ENCODE data around the gene MED16.
"Not testable (repeated sequence)": the region's sequence is repeated elsewhere in the genome, so short reads cannot be mapped to it uniquely, and the experiment has no call there.

The MED16 gene

DNA sequence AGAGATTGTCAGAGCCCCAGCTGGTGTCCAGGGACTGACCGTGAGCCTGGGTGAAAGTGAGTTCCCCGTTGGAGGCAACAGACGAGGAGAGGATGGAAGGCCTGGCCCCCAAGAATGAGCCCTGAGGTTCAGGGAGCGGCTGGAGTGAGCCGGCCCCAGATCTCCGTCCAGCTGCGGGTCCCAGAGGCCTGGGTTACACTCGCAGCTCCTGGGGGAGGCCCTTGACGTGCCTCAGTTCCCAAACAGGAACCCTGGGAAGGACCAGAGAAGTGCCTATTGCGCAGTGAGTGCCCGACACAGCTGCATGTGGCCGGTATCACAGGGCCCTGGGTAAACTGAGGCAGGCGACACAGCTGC is 42.0 kb downstream of the MED16 start:
- no peak for DNase-seq

DNA sequence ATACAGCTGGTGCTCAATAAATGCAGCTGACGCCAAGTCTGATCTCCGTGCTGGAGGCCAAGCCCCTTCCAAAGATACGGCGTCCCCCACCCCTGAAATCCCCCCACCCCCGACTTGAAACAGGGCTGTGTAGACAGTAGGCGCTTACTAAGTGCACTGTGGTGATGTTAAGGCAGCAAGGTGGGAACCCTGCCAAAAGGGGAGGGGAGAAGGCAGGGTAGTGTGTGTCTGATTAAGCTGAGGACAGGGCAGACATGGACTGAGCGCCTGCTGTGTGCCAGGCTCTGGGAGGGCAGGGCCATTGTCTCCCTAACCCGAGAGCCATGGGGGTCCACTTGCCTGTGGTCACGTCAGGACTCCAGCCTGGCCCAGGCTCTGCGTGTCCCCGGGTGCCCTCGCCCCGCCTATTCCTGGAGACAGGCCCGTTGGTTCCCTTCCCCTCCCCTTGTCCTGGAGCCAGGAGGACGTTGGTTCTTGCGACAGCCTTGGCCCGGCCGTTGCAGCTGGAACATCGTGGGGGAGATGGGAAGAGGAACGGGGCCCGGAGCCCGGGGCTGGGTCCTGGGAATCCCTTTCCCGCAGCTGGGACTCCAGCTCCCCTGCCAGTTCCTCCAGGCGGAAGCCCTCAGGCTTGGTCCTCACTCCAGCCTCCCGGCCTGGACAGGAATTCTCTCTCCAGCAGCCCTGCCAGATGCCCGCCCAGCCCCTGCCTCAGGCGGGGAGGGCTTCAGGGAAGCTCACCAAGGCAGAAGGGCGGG is 42.6 kb downstream of the MED16 start:
- DNase-seq, result no peak

DNA sequence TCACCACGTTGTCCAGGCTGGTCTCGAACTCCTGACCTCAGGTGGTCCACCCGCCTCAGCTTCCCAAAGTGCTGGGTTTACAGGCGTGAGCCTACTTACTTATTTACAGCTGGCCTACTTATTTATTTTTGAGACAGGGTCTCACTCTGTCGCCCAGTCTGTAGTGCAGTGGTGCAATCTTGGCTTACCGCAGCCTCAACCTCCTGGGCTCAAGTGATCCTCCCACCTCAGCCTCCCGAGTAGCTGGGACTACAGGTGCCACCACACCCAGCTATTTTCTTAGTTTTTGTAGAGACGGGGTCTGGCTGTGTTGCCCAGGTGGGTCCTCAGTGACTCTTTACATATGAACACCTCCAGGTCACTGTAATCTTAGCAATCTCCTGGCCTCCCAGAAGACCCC is 43.8 kb downstream of the MED16 start:
- DNase-seq, result not testable (repeated sequence)

DNA sequence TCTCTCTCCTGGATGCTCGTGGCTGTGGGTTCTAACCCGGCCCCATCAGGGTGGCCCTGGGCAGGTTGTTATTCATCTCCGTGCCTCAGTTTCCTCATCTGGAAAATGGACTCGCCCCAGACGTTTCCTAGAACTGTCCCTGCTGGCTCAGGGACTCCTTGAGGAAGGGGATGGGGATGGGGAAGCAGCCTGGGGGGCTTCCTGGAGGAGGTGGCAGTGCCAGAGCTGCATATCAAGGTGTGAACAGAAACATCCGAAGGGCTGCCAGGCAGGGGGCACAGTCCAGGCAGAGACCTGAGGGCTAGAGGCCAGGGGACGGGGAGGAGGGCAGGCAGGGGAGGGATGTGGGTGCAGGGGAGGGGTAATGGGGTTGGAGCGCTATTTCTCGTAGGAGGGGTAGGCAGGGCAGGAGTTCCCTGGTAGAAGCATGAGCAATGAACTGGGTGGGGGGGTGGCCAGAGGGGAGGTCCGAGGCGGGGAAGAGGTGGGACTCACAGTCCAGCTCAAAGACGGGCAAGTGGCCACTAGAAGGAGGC is 44.5 kb downstream of the MED16 start:
- DNase-seq, result no peak

DNA sequence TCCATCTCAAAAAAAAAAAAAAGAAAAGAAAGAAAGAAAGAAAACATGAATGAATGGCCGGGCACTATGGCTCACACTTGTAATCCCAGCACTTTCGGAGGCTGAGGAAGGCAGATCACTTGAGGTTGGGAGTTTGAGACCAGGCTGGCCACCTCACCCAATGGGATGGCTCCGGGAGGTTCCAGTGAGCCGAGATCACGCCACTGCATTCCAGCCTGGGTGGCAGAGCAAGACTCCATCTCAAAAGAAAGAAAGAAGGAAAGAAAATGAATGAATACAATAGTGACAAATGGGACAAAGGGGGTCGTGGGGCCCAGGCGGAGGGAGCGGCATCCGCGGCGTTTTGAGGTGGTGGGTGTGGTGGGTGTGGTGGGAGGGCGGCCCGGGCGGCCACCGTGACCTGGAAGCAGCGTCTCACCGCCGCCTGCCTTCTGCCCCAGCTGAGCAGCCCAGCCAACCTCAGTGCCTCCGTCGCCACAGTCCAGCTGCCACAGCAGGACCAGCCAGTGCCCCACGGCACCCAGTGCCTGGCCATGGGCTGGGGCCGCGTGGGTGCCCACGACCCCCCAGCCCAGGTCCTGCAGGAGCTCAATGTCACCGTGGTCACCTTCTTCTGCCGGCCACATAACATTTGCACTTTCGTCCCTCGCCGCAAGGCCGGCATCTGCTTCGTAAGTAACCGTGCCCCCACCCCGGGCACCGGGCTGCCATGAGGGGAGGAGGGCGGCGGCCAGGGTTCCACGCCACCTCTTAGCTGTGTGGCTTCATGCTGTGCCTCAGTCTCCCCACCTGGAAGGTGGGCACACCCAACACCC is 47.1 kb downstream of the MED16 start:
- DNase-seq, result no peak

DNA sequence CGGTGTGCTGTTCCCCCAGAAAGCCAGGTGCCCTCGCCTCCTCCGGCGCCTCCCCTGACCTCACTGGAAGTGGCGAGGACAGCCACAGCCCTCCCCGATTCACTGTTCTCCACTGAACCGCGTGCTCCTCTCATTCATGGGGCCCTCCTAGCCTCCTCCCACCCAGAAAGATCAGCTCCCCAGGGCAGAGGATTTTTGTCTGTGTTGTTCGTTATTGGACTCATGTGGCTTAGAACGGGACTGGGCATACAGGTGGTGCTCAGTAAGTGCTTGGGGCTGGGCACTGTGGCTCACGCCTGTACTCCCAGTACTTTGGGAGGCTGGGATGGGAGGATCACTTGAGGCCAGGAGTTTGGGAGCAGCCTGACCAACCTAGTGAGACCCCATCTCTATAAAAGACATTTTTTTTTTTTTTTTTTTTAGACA is 48.4 kb downstream of the MED16 start:
- no peak for DNase-seq

DNA sequence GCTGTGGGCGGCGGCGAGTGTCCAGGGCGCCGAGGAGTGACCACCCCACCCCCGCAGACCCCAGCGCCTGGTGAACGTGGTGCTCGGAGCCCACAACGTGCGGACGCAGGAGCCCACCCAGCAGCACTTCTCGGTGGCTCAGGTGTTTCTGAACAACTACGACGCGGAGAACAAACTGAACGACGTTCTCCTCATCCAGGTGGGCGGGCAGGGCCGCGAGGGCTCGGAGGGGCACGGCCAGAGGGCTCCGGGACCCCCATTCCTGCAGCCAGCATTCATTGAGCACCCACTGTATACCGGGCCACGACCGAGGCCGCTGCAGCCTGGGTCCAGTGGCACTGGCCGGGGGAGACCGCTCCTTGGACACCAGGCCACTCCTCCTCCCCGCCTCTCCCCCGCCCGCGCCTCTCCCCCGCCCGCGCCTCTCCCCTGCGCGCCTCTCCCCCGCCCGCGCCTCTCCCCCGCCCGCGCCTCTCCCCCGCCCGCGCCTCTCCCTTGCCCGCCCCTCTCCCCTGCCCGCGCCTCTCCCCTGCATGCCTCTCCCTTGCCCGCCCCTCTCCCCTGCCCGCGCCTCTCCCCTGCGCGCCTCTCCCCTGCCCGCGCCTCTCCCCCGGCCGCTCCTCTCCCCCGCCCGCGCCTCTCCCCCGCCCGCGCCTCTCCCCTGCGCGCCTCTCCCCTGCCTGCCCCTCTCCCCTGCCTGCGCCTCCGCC is 49.0 kb downstream of the MED16 start:
- DNase-seq, result no peak

DNA sequence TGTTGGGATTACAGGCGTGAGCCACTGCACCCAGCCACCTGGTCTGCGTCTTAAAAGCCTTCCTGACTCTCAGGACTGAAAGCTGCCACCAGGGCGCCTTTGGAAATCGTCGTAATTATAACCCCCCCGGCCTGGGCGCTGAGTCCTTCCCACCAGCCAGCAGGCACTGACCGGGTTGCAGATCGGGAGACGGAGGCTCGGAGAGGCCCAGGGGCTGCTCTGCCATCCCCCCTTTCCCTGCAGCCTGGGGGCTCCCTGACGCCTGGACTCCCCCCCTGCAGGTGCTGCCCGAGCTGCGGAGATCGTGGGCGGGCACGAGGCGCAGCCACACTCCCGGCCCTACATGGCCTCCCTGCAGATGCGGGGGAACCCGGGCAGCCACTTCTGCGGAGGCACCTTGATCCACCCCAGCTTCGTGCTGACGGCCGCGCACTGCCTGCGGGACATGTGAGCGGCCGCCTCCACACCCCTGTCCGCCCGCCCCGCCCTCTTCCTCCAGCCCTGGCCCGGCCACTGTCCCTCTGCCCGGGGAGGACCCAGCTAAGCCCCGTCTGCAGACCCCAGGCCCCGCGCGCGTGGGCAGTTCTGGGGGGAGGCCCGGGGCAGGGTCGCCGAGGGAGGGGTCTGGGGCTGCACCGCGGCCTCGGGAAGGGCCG is 49.7 kb downstream of the MED16 start:
- no peak for DNase-seq

DNA sequence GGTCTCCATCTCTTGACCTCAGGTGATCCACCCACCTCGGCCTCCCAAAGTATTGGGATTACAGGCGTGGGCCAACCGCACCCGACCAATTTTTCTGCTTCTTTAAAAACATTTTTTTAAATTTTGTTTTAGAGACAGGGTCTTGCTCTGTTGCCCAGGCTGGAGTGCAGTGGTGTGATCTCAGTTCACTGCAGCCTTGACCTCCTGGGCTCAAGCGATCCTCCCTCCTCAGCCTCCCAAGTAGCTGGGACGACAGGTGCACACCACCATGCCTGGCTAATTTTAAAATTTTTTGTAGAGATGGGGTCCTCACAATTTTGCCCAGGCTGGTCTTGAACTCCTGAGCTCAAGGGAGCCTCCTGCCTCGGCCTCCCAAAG is 50.2 kb downstream of the MED16 start:
- DNase-seq, result not testable (repeated sequence)

DNA sequence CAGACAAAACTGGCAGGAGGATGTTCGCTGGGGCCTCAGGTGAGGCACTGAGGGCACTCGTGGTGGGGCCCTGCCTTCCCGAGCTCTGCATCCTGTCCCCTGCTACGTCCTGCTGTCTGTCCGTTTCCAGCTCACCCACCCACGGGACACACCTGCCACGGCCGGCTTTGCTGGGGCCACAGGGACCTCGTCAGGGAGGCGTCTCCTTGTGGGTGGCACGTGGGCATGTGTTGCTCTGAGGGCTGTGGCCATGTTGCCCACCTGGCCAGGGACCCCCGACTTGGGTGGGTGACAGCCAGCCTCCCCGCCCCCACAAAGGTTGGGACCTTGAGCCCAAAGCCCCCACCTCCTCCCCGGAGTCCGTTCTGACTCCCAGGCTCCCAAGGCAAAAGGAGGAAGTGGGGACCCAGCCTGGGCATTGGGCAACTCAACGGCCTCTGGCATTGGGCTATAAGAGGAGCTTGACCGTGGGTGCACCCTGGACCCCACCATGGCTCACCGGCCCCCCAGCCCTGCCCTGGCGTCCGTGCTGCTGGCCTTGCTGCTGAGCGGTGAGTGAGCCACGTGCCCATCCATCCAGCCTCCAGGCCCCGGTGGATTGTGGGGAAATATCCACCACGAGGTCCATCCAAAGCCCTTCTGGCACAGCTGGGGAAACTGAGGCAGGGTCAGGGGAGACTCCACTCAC is 52.3 kb downstream of the MED16 start, which contains the start of gene PRTN3:
TSS of gene PRTN3 (plus strand) at position 481 of the 688 bp plus-strand sequence. CDS start at position 491, 10 bp downstream.
- DNase-seq, result no peak

DNA sequence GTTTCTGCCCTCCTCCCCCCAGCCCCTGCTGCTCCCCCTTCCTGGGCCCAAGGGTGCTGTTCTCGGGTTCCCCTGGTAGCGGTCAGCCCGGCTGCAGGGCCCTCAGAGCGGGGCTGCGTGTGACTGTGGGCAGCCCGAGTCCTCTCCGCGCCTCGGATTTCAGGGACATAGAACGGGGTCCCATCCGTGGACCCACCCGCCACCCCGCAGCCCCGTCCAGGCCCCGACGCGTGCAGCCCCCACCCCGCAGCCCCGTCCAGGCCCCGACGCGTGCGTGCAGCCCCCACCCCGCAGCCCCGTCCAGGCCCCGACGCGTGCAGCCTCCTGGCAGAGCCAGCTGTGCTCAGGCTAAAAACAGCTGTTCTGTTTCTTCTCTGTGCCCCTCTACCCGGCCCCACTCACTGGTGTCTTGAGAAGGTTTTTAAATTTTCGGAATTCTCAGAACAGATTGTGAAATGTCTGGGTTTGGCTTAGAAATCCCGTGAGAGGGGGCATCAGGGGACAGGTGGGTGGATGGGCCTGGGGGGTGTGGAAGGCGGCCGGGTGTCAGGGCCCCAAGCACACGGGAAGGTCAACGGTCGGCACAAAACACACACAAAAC is 57.7 kb downstream of the MED16 start:
- DNase-seq, result no peak

DNA sequence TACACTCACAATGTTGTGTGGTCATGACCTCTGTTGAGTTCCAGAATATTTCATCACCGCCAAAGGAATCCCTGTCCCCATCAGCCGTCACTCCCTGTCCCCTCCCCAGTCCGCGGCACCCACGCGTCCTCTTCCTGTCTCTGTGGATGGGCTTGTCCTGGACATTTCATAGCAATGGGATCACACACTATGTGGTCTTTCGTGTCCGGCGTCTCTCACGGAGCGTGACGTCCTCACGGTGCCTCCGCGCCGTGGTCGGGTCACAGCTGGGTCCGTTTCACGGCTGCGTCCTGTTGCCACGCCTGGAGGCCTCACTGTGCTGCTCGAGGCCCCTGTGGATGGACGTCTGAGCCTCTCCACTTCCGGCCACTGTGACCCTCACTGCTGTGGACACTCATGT is 58.8 kb downstream of the MED16 start:
- DNase-seq, result no peak

DNA sequence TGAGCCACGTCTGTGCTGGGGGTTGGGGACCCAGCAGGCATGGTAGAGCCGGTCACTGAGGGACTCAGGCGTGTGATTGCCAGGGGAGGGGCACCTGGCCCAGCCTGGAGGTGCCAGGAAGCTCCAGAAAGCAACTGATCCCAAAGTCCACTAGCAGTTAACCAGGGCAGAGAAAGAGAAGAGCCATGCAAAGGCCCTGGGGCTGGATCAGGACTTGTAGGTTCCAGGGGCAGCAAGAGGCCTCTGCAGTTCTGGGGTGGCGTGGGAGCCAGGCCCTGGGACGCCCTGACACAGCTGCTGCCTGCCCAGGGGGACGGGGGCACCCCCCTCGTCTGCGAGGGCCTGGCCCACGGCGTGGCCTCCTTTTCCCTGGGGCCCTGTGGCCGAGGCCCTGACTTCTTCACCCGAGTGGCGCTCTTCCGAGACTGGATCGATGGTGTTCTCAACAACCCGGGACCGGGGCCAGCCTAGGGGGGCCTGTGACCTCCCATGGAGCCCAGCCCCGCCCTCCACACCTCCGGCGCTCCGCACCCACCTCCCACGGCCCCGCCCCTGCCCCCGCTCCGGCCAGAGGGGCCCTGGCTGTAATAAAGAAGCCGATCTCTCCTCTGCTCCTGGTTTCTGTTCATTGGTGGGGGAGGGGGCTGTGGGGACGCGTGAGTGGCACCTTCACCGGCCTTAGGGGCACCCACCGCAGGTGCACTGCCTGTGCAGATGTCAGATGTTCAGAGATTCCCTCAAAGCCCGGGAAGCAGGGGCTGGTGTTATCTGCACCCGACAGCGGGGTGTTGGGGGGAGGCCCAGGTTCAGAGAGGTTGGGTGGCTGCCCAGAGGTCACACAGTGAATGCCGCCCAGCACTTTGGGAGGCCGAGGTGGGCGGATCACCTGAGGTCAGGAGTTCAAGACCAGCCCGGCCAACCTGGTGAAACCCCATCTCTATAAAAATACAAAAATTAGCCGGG is 61.3 kb downstream of the MED16 start:
- DNase-seq, result no peak

DNA sequence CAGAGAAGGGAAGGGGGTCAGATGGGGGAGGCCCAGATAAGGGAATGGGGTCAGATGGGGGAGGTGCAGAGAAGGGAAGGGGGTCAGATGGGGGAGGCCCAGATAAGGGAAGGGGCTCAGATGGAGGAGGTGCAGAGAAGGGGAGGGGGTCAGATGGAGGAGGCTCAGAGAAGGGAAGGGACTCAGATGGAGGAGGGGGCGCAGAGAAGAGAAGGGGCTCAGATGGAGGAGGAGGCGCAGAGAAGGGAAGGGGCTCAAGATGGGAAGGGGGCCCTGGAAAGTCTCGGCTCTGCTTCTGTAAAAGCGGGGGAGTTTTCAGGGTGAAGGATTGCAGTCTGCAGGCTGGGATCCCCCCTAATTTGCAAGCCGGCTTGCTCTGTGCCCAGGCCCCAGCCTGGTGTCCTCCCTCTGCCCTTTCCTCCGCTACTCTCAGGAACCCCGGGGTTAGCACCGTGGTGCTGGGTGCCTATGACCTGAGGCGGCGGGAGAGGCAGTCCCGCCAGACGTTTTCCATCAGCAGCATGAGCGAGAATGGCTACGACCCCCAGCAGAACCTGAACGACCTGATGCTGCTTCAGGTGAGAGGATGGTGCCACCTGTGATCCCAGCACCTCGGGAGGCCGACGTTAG is 63.7 kb downstream of the MED16 start:
- no peak for DNase-seq

DNA sequence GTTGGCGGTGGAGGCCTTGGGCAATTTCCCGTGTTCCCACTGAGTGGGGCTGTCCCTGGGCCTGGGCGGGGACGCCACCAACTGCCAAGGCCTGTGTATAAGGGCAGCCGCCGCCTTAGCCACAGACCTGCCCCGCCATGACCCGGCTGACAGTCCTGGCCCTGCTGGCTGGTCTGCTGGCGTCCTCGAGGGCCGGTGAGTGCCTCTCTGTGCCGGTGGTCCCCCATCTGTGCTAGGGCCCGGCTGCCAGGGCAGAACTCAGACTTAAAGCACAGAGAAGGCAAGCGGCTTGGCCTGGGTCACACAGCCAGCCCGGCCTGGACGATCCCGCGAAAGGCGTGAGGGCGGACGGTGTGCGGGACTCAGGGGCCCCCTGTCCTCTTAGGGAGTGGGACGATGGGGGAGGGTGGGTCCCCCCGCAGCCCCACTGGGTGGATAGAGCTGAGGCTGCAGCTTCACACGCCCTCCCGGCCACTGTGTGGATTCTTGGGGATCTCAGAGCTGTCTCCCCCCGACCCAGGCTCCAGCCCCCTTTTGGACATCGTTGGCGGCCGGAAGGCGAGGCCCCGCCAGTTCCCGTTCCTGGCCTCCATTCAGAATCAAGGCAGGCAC is 65.2 kb downstream of the MED16 start, which contains the start of gene AZU1:
TSS of gene AZU1 (plus strand) at position 128 of the 612 bp plus-strand sequence. CDS start at position 138, 10 bp downstream.
- DNase-seq, result no peak

DNA sequence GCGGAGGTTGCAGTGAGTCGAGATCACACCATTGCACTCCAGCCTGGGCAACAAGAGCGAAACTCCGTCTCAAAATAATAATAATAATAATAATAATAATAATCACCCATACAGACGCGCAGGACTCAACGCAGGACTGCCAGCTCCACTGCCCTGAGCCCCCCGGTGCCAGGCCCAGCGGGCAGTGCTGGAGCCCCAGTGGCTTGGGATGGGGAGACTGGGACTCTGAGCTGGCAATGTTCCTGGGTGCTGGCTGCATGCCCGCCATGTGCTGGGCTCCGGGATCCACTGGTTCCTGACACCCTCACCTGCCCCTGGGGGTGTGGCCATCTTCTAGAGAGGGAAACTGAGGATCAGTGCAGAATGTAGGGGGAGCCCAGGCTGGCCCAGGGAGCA is 65.7 kb downstream of the MED16 start:
- DNase-seq, result no peak

DNA sequence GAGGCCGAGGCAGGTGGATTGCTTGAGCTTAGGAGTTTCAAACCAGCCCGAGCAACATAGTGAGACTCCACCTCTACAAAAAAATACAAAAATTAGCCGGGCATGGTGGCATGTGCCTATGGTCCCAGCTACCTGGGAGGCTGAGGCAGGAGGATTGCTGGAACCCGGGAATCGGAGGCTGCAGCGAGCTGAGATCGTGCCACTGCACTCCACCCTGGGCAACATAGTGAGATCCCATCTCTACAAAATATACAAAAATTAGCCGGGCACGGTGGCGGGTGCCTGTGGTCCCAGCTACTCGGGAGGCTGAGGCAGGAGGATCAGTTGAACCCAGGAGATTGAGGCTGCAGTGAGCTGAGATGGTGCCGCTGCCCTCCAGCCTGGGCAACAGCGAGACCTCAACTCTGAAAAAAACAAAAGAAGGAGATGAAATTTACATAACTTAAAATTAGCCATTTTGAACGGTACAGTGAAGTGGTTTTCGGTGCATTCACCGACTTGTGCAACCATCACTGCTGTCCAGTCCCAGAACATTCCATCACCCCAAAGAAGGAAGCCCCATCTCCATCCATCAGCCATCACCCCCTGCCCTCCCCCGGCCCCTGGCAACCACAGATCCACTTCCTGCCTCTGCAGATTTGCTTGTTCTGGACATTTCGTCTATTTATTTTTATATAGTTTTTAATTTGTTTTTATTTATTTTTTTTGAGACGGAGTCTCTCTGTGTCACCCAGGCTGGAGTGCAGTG is 66.9 kb downstream of the MED16 start:
- DNase-seq, result no peak

DNA sequence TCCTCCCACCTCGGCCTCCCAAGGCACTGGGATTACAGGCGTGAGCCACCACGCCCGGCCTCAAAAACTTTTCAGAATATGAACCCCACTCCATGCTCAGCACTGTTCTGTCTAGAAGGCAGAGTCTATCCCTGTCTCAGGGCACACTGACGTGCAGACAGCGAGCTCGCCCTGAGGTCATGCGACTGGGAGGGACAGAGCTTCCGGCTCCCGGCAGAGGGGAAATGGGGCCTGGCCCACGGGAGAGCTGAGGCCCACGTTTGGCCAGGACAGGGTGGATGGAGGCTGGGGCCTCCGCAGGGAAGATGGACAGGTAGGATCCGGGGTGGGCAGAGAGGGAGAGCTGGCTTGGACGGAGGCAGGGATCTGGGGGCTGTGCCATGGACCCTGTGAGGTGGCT is 68.1 kb downstream of the MED16 start:
- no peak for DNase-seq
